HepG2 (cell line): ENCODE results near the gene SOWAHD. TPM values are rescaled to one million over a fixed set of nuclear protein-coding genes. Genes with fewer than 3 reads are reported as not detected.
A peak's percentile ranks its signal among the peaks of the same experiment; 100 is the strongest.
"Not testable (repeated sequence)": the region's sequence is repeated elsewhere in the genome, so short reads cannot be mapped to it uniquely, and the experiment has no call there.

Source experiments
- ATAC-seq: fragments of 200-7000 bp; cut with Tn5 transposase; 3 replicates; pipeline ENCODE4 v1.9.1; 2020; ENCODE audit warnings: mild to moderate bottlenecking, moderate library complexity
- BruUV-seq: library from RNA; stranded (reverse); fragments of 400-500 nt; replicated peaks from 2 replicates; lab custom pipeline; 2021; lab: Mats Ljungman, UMichigan
- CTCF ChIA-PET: fragments of 300-600 bp; formaldehyde crosslinking; extraction: SDS; loops from one replicate; lab custom pipeline; 2021; ENCODE audit warnings: low total read pairs, inconsistent platforms, low intra/inter-chr PET ratio; lab: Yijun Ruan, JAX
- POLR2A ChIA-PET: fragments of 350-600 bp; sonication (Branson Sonifier 250); formaldehyde crosslinking; loops from one replicate; lab custom pipeline; 2020; ENCODE audit warnings: antibody characterized with exemption, inconsistent platforms; lab: Yijun Ruan, JAX
- DNase-seq: peaks from one replicate; pipeline ENCODE4 v3.0.0-alpha.2; 2015; ENCODE audit warnings: low spot score
- FAIRE-seq: peaks from 3 replicates; lab custom pipeline; 2011; peaks lifted over from hg19 to GRCh38; lab: Jason Lieb, UNC
- H2AFZ ChIP-seq: one replicate; pipeline ENCODE4 v1.6.1; 2011; ENCODE audit warnings: low read length, inconsistent platforms
- H3K27ac ChIP-seq: fragments of 300-600 bp; 3 replicates; pipeline ENCODE4 v1.8.0; 2011; ENCODE audit warnings: mixed run types, mild to moderate bottlenecking, mixed read lengths, low read length, inconsistent platforms; ENCODE audit not compliant: insufficient read depth; ENCODE audit errors: extremely low read length
- H3K27me3 ChIP-seq, 2 experiments: fragments of 200-600 bp in 1 of 2; 2 replicates in 1 of 2; 3 replicates in 1 of 2; pipeline versions ENCODE4 v1.6.0 to v1.8.0; 2011; ENCODE audit warnings: low read length in 2 of 2, mild to moderate bottlenecking in 2 of 2, moderate library complexity in 2 of 2, inconsistent platforms in 1 of 2; ENCODE audit not compliant: insufficient read depth in 2 of 2, control insufficient read depth in 1 of 2
- H3K36me3 ChIP-seq, 2 experiments: fragments of 200-600 bp in 1 of 2; replicated peaks in 1 of 2; 2 replicates in 1 of 2; 3 replicates in 1 of 2; pipeline versions ENCODE4 v1.5.1 to v1.8.0; 2011; ENCODE audit warnings: low read length in 2 of 2, inconsistent platforms in 1 of 2; ENCODE audit not compliant: insufficient read depth in 2 of 2, control insufficient read depth in 1 of 2
- H3K4me1 ChIP-seq: 2 replicates; pipeline ENCODE4 v1.5.1; 2012; ENCODE audit warnings: low read length, inconsistent platforms; ENCODE audit not compliant: insufficient read depth
- H3K4me2 ChIP-seq: 2 replicates; pipeline ENCODE4 v1.6.0; 2011; ENCODE audit warnings: low read depth, low read length, inconsistent platforms
- H3K4me3 ChIP-seq, 3 experiments: fragments of 200-600 bp in 1 of 3; sonication (generic), shearing (Covaris generic) in 1 of 3; replicated peaks in 1 of 3; 2 replicates each; pipeline ENCODE4 v1.5.1; 2011 to 2016; ENCODE audit warnings: low read length in 3 of 3, inconsistent platforms in 2 of 3, low read depth in 2 of 3, mild to moderate bottlenecking in 2 of 3, control low read depth in 1 of 3, mixed read lengths in 1 of 3; ENCODE audit not compliant: insufficient read depth in 1 of 3
- H3K79me2 ChIP-seq: one replicate; pipeline ENCODE4 v1.6.1; 2011; ENCODE audit warnings: low read length, inconsistent platforms; ENCODE audit not compliant: insufficient read depth
- H3K9ac ChIP-seq: 2 replicates; pipeline ENCODE4 v1.6.0; 2011; ENCODE audit warnings: mild to moderate bottlenecking, low read depth, low read length, inconsistent platforms; ENCODE audit not compliant: insufficient read depth
- H3K9me3 ChIP-seq: 2 replicates; pipeline ENCODE4 v1.5.1; 2012; ENCODE audit warnings: mild to moderate bottlenecking, low read length
- H4K20me1 ChIP-seq: 2 replicates; pipeline ENCODE4 v1.6.0; 2011; ENCODE audit warnings: inconsistent platforms, mild to moderate bottlenecking, low read length, moderate library complexity; ENCODE audit not compliant: insufficient read depth
- BATF2 ChIP-seq: sonication (generic); formaldehyde crosslinking; IDR thresholded peaks from 2 replicates; pipeline ENCODE4 v1.8.0; 2022; ENCODE audit warnings: mild to moderate bottlenecking, missing genetic modification reagents, moderate library complexity
- PLSCR1 ChIP-seq: sonication (generic); formaldehyde crosslinking; IDR thresholded peaks from 2 replicates; pipeline ENCODE4 v1.5.0; 2020; ENCODE audit warnings: missing genetic modification reagents, mild to moderate bottlenecking, borderline replicate concordance
- ZBTB37 ChIP-seq: sonication (generic); formaldehyde crosslinking; IDR thresholded peaks from 2 replicates; pipeline ENCODE4 v1.4.0; 2020; ENCODE audit warnings: mild to moderate bottlenecking, missing genetic modification reagents
- WGBS: methylation state at CpG from one replicate; pipeline ENCODE4 v1.1.6; 2017; ENCODE audit warnings: low lambda C conversion rate; 5-methylcytosine and 5-hydroxymethylcytosine counted together
- in situ Hi-C: cut with HindIII; loops from 2 replicates; pipeline ENCODE4 v1.10.0; 2017; ENCODE audit warnings: low pct_unique_long_range_greater_than_20kb; ENCODE audit not compliant: extremely low pct_ligation_motif_present
- intact Hi-C: fragments of 100-400 bp; cut with micrococcal nuclease; formaldehyde crosslinking; loops from one replicate; pipeline ENCODE4 v1.10.0; 2022; ENCODE audit not compliant: unreplicated experiment
- polyA plus RNA-seq, 8 experiments: library from polyadenylated mRNA; depleted of rRNA in 3 of 8; stranded (reverse) in 7 of 8; unstranded in 1 of 8; fragments of >200 nt; fragmentation: Illumina TruSeq in 4 of 8; extraction: Trizol in 4 of 8; gene quantifications; 2 replicates each; pipeline versions ENCODE4 v1.2.1 to v1.2.3, GENCODE V29; 2011 to 2016; ENCODE audit warnings: low read depth in 4 of 8, missing spikeins in 1 of 8, mixed read lengths in 1 of 8; ENCODE audit not compliant: insufficient read depth in 1 of 8
- total RNA-seq, 5 experiments: library from RNA; depleted of rRNA; stranded (reverse); fragments of >200 nt; fragmentation: Illumina TruSeq; extraction: Trizol; gene quantifications; 2 replicates each; pipeline ENCODE4 v1.2.3, GENCODE V29; 2016; ENCODE audit warnings: low read depth in 1 of 5

SOWAHD gene
- total and polyA plus RNA-seq, 2 of the 13 experiments (the other 11 are each of a cell fraction or from before 2014, with no cell fraction given), result 1.0 to 1.3 TPM

GRCh38 chrX:119802546-119802945, 44.2 kb downstream of the SOWAHD start (continued):
- TF ChIP-seq BATF2 (CRISPR knock-in tag) (no peak), ZBTB37 (CRISPR knock-in tag) (no peak), PLSCR1 (CRISPR knock-in tag) (no peak)

GRCh38 chrX:119808461-119808860, 50.1 kb downstream of the SOWAHD start:
- CTCF ChIA-PET, BruUV-seq, H3K79me2 ChIP-seq, H3K4me3 ChIP-seq, DNase-seq, FAIRE-seq, H3K36me3 ChIP-seq, H3K9ac ChIP-seq, in situ Hi-C loops, POLR2A ChIA-PET, H2AFZ ChIP-seq, H3K4me1 ChIP-seq, H3K9me3 ChIP-seq, H3K4me2 ChIP-seq, H3K27me3 ChIP-seq, intact Hi-C loops, H3K27ac ChIP-seq, H4K20me1 ChIP-seq: not testable (repeated sequence)
- peak; percentile 74 for ATAC-seq
- WGBS, result 0% methylated on average over 1 of the region's 4 CpGs
